ENCODE measurements around the gene TMCO4.

TMCO4 gene

GRCh38 chr1:19775831-19776230 lies 23.9 kb downstream of the TMCO4 start:
- no peak for DNase-seq (ENCODE audit: low spot score)

- DNase-seq (ENCODE audit: low spot score): no peak
Observed at GRCh38 chr1:19775317-19775716, 24.4 kb downstream of the TMCO4 start.

GRCh38 chr1:19774180-19774785 lies 25.4 kb downstream of the TMCO4 start:
- DNase-seq (ENCODE audit: low spot score): no peak

GRCh38 chr1:19773485-19773884 lies 26.2 kb downstream of the TMCO4 start:
- DNase-seq (ENCODE audit: low spot score): no peak

- no peak for DNase-seq (ENCODE audit: low spot score)
Observed at GRCh38 chr1:19772053-19772452, 27.7 kb downstream of the TMCO4 start.

GRCh38 chr1:19771350-19771749 lies 28.4 kb downstream of the TMCO4 start:
- no peak for DNase-seq (ENCODE audit: low spot score)

- DNase-seq (ENCODE audit: low spot score): no peak
Observed at GRCh38 chr1:19770436-19771190, 29.1 kb downstream of the TMCO4 start.

- DNase-seq (ENCODE audit: low spot score): no peak
Observed at GRCh38 chr1:19769211-19769932, 30.3 kb downstream of the TMCO4 start.

GRCh38 chr1:19768353-19769210 lies 31.1 kb downstream of the TMCO4 start:
- DNase-seq (ENCODE audit: low spot score): no peak

GRCh38 chr1:19765623-19766022 lies 34.1 kb downstream of the TMCO4 start:
- peak; percentile 4 for DNase-seq (ENCODE audit: low spot score)

- DNase-seq (ENCODE audit: low spot score): no peak
Observed at GRCh38 chr1:19764848-19765247, 34.9 kb downstream of the TMCO4 start.

- peak; percentile 14 for DNase-seq (ENCODE audit: low spot score)
Observed at GRCh38 chr1:19762175-19762779, 37.4 kb downstream of the TMCO4 start.

- no peak for DNase-seq (ENCODE audit: low spot score)
Observed at GRCh38 chr1:19759740-19760089, 40.0 kb downstream of the TMCO4 start.

- DNase-seq (ENCODE audit: low spot score): no peak
Observed at GRCh38 chr1:19758227-19758830, 41.4 kb downstream of the TMCO4 start.

- DNase-seq (ENCODE audit: low spot score): no peak
Observed at GRCh38 chr1:19757641-19758040, 42.1 kb downstream of the TMCO4 start.

GRCh38 chr1:19756480-19756879 lies 43.2 kb downstream of the TMCO4 start:
- DNase-seq (ENCODE audit: low spot score): no peak

GRCh38 chr1:19754482-19754881 lies 45.2 kb downstream of the TMCO4 start:
- DNase-seq (ENCODE audit: low spot score): no peak

- no peak for DNase-seq (ENCODE audit: low spot score)
Observed at GRCh38 chr1:19752083-19752696, 47.5 kb downstream of the TMCO4 start.

GRCh38 chr1:19750882-19751276 lies 48.8 kb downstream of the TMCO4 start:
- DNase-seq (ENCODE audit: low spot score): no peak

- no peak for DNase-seq (ENCODE audit: low spot score)
Observed at GRCh38 chr1:19750101-19750881, 49.4 kb downstream of the TMCO4 start.

All from CD4-positive, alpha-beta T cell treated with Interleukin-15 for 4 hours (primary cell).